ENCODE results near the gene ACTR3.

GRCh38 chr2:113907297-113907696 lies 17.4 kb downstream of the ACTR3 start:
- no peak for TF ChIP-seq CTCF (conservative IDR thresholded peaks at IDR 0.05; ENCODE audit: low read depth in 2 of 2)
- TF ChIP-seq CREB1 (CRISPR knock-in tag; IDR thresholded peaks at IDR 0.05; ENCODE audit: low read depth): no peak
- TF ChIP-seq POLR2AphosphoS5 (IDR thresholded peaks at IDR 0.05; ENCODE audit: low read depth): no peak
- no peak for TF ChIP-seq EZH2 (IDR thresholded peaks at IDR 0.05; ENCODE audit: low read depth, unreplicated experiment)

Measured in GM23338 (cell line).